Ascending aorta (tissue), 2 donors: ENCODE results near the gene NDST1. TPM values are rescaled to one million over a fixed set of nuclear protein-coding genes. Genes with fewer than 3 reads are reported as not detected.

ENCODE experiments used
- DNase-seq, 2 donors: peaks; one replicate each; pipeline ENCODE4 v3.0.0-alpha.2; 2019; ENCODE audit warnings: low spot score in 2 of 2
- H3K27ac ChIP-seq, 2 donors: fragments of 200-600 bp; sonication (generic); one replicate each; pipeline ENCODE4 v1.5.1; 2016 to 2017; ENCODE audit warnings: mild to moderate bottlenecking in 1 of 2
- H3K27me3 ChIP-seq: fragments of 200-600 bp; sonication (generic); one replicate; pipeline ENCODE4 v1.5.1; 2017
- H3K36me3 ChIP-seq, 2 donors: fragments of 200-600 bp; sonication (generic); one replicate each; pipeline ENCODE4 v1.5.1; 2016
- H3K4me1 ChIP-seq, 2 donors: fragments of 200-600 bp; sonication (generic); one replicate each; pipeline ENCODE4 v1.5.1; 2016 to 2017; ENCODE audit warnings: mild to moderate bottlenecking in 1 of 2
- H3K4me3 ChIP-seq, 2 donors: fragments of 200-600 bp; sonication (generic); one replicate each; pipeline ENCODE4 v1.5.1; 2016 to 2017; ENCODE audit warnings: mild to moderate bottlenecking in 1 of 2
- H3K9me3 ChIP-seq, 2 donors: fragments of 200-600 bp; sonication (generic); one replicate each; pipeline ENCODE4 v1.5.1; 2016
- intact Hi-C: fragments of 100-400 bp; cut with DNase I; formaldehyde crosslinking; loops from one replicate; pipeline ENCODE4 v1.15.1; 2023
- total RNA-seq: library from RNA; depleted of rRNA; stranded (reverse); fragments of >200 nt; gene quantifications from one replicate; pipeline ENCODE4 v1.1.0, GENCODE V29; 2016
- TF ChIP-seq, protein P1 (sequence below), 3 experiments: fragments of 200-600 bp in 2 of 3; fragments of 450-650 bp in 1 of 3; sonication (generic) in 2 of 3; IDR thresholded peaks; one replicate each; pipeline ENCODE4 v1.5.1; 2016 to 2019; ENCODE audit warnings: antibody characterized with exemption in 3 of 3, mild to moderate bottlenecking in 1 of 3, moderate library complexity in 1 of 3

Gene NDST1
- total RNA-seq, 1 donor from 2014 or later: 71.5 TPM

DNA sequence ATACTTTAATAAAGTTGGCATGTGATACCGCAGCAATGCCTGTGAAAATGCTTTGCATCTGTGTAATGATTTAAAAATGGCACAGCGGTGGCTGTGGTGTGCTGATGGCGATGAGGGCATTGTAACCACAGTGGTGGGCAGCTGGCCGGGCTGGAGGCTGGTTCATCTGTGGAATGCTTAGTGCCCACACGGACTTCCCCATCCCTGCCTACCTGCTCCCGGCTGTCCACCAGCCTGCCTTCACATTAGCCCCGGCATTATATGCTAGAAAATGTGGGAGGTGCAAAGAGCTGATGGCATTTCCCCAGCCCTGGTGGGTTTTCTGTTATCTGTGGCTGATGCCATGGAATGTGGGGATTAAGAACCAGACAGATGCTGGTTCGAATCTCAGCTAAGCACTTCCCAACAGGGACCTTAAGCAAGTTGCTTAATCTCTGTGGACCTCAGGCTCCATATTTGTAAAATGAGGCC is 2.9 kb upstream of the NDST1 start:
- Histone ChIP-seq H3K27me3 (no peaks in the 10 kb centered on the region), H3K36me3 (no peaks in the 10 kb centered on the region), H3K4me3 (no peak overlapping the region), H3K4me1 (peaks cover 18 to 94% of the 10 kb centered on the region in 2 donors), H3K27ac (peak overlapping the region; percentile 86 to 91), H3K9me3 (no peaks in the 10 kb centered on the region)
- TF ChIP-seq, protein P1, sequence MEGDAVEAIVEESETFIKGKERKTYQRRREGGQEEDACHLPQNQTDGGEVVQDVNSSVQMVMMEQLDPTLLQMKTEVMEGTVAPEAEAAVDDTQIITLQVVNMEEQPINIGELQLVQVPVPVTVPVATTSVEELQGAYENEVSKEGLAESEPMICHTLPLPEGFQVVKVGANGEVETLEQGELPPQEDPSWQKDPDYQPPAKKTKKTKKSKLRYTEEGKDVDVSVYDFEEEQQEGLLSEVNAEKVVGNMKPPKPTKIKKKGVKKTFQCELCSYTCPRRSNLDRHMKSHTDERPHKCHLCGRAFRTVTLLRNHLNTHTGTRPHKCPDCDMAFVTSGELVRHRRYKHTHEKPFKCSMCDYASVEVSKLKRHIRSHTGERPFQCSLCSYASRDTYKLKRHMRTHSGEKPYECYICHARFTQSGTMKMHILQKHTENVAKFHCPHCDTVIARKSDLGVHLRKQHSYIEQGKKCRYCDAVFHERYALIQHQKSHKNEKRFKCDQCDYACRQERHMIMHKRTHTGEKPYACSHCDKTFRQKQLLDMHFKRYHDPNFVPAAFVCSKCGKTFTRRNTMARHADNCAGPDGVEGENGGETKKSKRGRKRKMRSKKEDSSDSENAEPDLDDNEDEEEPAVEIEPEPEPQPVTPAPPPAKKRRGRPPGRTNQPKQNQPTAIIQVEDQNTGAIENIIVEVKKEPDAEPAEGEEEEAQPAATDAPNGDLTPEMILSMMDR (IDR thresholded peaks at IDR 0.05): no peak
- intact Hi-C loops: no loop called here
- peak in 1 of 2 donors; percentile 81 for DNase-seq

DNA sequence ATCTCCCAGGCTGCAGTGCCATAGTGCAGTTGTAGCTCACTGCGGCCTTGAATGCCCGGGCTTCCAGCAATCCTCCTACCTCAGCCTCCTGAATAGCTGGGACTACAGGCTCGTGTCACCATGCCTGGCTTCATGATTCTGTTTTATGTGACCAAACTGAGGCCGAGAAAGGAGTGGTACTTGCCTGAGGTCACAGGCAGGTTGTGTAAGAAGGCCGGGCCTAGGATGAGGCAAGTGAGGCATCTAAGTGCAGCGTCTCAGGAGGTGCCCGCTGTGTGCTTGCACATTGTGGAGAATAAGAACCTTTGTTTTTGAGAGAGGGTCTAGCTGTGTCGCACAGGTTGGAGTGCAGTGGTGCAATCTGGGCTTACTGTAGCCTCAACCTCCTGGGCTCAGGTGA is 2.1 kb upstream of the NDST1 start:
- peak overlapping the region; percentile 86 to 91 for H3K27ac ChIP-seq
- no peak overlapping the region for H3K4me3 ChIP-seq
- DNase-seq: no peak
- TF ChIP-seq, protein P1 (IDR thresholded peaks at IDR 0.05): no peak
- no peaks in the 10 kb centered on the region for H3K36me3 ChIP-seq
- peaks cover 11 to 93% of the 10 kb centered on the region in 2 donors for H3K4me1 ChIP-seq
- intact Hi-C loops: no loop called here
- H3K27me3 ChIP-seq: no peaks in the 10 kb centered on the region
- no peaks in the 10 kb centered on the region for H3K9me3 ChIP-seq

DNA sequence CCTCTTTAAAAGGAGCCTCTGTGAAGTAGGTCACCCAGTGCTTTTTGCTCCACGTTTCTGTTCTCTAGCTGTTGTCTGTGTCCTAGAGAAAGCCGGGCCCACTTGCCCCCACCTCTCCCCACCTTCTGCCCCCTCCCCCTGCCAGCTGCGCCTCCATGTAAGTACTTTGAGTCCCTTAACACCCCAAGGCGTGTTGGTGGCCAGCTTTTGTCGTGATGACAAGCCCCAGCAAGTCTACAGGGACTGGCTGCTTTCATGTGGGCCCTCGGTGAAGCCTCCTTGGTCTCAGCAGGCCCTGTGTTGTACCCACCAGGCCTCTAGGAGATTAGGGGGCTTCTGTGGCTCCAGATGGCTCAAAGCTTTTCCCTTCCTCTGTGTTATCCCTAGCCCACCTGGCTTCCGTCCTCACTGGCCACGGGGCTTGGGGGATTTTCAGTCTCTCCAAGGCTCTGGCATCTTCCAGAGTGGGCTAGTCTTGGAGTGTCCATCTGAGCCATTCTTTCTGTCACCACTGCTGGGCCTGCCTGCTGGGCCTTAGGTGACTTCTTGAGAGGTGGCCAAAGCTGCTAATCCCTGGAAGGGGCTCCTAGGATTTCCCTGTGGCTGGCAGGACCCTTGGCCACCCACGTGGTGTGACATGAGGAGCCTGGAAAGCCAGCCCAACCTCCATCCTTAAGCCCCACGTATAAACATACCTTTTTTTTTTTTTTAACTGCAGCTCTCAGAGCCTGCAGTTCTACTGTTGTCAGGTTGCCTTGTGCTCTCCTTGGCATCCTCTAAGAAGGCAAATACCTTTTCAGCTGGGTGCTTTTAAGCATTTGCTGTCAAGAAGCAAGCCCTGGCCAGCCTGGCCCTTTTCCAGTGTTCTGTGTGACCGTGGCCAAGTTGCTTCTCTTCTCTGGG is 1.1 kb upstream of the NDST1 start:
- Histone ChIP-seq H3K27me3 (no peaks in the 10 kb centered on the region), H3K4me3 (no peak overlapping the region), H3K9me3 (no peaks in the 10 kb centered on the region), H3K4me1 (peaks cover 14 to 93% of the 10 kb centered on the region in 2 donors), H3K36me3 (no peaks in the 10 kb centered on the region), H3K27ac (peak overlapping the region; percentile 86 to 91)
- intact Hi-C loops: no loop called here
- TF ChIP-seq, protein P1 (IDR thresholded peaks at IDR 0.05): no peak
- DNase-seq: no peak

DNA sequence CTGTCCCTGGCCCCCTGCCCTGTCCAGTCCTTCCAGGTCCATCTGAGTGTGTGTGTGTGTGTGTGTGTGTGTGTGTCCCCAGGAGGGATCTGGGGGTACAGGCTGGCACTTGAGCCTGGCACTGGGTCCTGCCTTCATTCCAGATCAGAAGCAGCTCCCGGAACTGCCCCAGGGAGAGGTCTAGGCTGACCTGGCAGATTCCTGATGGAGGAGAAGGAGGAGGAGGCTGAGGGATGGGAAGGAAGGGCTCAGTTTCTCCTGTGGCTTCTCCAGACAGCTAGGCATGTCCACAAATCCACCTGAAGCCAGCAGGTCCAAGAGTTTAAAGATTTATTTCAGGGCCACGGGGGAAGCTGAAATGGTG is 328 bp downstream of the NDST1 start:
- no peak for DNase-seq
- Histone ChIP-seq H3K9me3 (no peaks in the 10 kb centered on the region), H3K4me1 (peaks cover 18 to 92% of the 10 kb centered on the region in 2 donors), H3K36me3 (no peaks in the 10 kb centered on the region), H3K27me3 (no peaks in the 10 kb centered on the region), H3K27ac (peak overlapping the region; percentile 86 to 91), H3K4me3 (peak overlapping the region in 1 of 2 donors; percentile 12)
- TF ChIP-seq, protein P1 (IDR thresholded peaks at IDR 0.05): no peak
- intact Hi-C loops: no loop called here

DNA sequence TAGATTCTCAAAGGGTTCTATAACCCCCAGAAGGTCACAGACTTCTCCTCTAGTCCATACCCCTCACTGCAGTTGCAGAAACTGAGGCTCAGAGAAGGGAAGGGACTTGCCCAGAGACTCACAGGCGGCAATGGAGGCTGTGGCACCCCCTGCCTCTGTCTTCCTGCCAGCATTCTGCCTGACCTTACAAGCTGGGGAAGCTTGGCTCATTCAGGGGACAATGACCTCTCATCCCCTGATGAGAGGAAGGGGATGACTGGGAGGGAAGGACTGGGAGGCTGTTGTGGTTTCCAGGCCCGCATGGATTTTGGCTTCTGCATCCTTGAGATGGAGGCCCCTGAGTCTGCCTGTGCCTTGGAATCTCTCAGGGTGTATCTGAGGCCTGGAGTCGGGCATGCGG is 897 bp downstream of the NDST1 start:
- Histone ChIP-seq H3K27me3 (no peaks in the 10 kb centered on the region), H3K9me3 (no peaks in the 10 kb centered on the region), H3K36me3 (no peaks in the 10 kb centered on the region), H3K27ac (peak overlapping the region; percentile 86 to 91), H3K4me1 (peaks cover 18 to 87% of the 10 kb centered on the region in 2 donors), H3K4me3 (no peak overlapping the region)
- TF ChIP-seq, protein P1 (IDR thresholded peaks at IDR 0.05): no peak
- intact Hi-C loops: no loop called here
- DNase-seq: no peak
